Osteocyte (in vitro differentiated cells): ENCODE measurements around the gene ZNF692. TPM values are rescaled to one million over a fixed set of nuclear protein-coding genes. Genes with fewer than 3 reads are reported as not detected.

Source experiments
- DNase-seq: peaks from one replicate; pipeline ENCODE4 v3.0.0; 2021; ENCODE audit warnings: mixed read lengths; ENCODE audit not compliant: unreplicated experiment; ENCODE audit errors: extremely low spot score
- H3K27ac Mint-ChIP-seq: one replicate; pipeline ENCODE4 v1.8.0; 2021; ENCODE audit warnings: mild to moderate bottlenecking, mixed read lengths; ENCODE audit not compliant: unreplicated experiment
- H3K27me3 Mint-ChIP-seq: one replicate; pipeline ENCODE4 v1.8.0; 2021; ENCODE audit warnings: mixed read lengths; ENCODE audit not compliant: unreplicated experiment
- H3K36me3 Mint-ChIP-seq: one replicate; pipeline ENCODE4 v1.8.0; 2021; ENCODE audit warnings: mixed read lengths; ENCODE audit not compliant: unreplicated experiment
- H3K4me1 Mint-ChIP-seq: one replicate; pipeline ENCODE4 v1.8.0; 2021; ENCODE audit warnings: mixed read lengths; ENCODE audit not compliant: unreplicated experiment
- H3K4me3 Mint-ChIP-seq: one replicate; pipeline ENCODE4 v1.8.0; 2021; ENCODE audit warnings: mild to moderate bottlenecking, moderate library complexity, mixed read lengths; ENCODE audit not compliant: unreplicated experiment
- H3K9me3 Mint-ChIP-seq: one replicate; pipeline ENCODE4 v1.8.0; 2021; ENCODE audit warnings: mixed read lengths; ENCODE audit not compliant: unreplicated experiment
- CTCF ChIP-seq: fragments of 200-600 bp; sonication (generic); IDR thresholded peaks from 2 replicates; pipeline ENCODE4 v1.5.0; 2021; ENCODE audit warnings: antibody characterized with exemption, mild to moderate bottlenecking, moderate library complexity
- total RNA-seq: library from RNA; stranded (reverse); gene quantifications from 2 replicates; pipeline ENCODE4 v1.2.1, GENCODE V29; 2021

The ZNF692 gene
- total RNA-seq, 1 donor from 2014 or later: 39.9 TPM

GRCh38 chr1:248814351-248814750 is 44.5 kb downstream of the ZNF692 start:
- TF ChIP-seq CTCF: no peak
- Mint-ChIP-seq H3K27ac (no peak overlapping the region), H3K4me3 (no peak overlapping the region), H3K4me1 (peaks cover 17% of the 10 kb centered on the region), H3K36me3 (peaks cover 48% of the 10 kb centered on the region), H3K27me3 (no peaks in the 10 kb centered on the region), H3K9me3 (no peaks in the 10 kb centered on the region)
- peak; percentile 59 for DNase-seq

GRCh38 chr1:248813546-248813945 is 45.3 kb downstream of the ZNF692 start:
- Mint-ChIP-seq H3K4me1 (peaks cover 17% of the 10 kb centered on the region), H3K9me3 (no peaks in the 10 kb centered on the region), H3K27ac (no peak overlapping the region), H3K36me3 (peaks cover 45% of the 10 kb centered on the region), H3K4me3 (no peak overlapping the region), H3K27me3 (no peaks in the 10 kb centered on the region)
- DNase-seq: peak; percentile 78
- TF ChIP-seq CTCF: no peak

GRCh38 chr1:248812736-248813425 is 46.0 kb downstream of the ZNF692 start:
- Mint-ChIP-seq H3K36me3 (peaks cover 42% of the 10 kb centered on the region), H3K9me3 (no peaks in the 10 kb centered on the region), H3K4me1 (peaks cover 17% of the 10 kb centered on the region), H3K4me3 (no peak overlapping the region), H3K27me3 (no peaks in the 10 kb centered on the region), H3K27ac (no peak overlapping the region)
- no peak for DNase-seq
- no peak for TF ChIP-seq CTCF

GRCh38 chr1:248811514-248812490 is 47.1 kb downstream of the ZNF692 start:
- no peak for TF ChIP-seq CTCF
- Mint-ChIP-seq H3K27me3 (no peaks in the 10 kb centered on the region), H3K4me1 (peaks cover 17% of the 10 kb centered on the region), H3K4me3 (no peak overlapping the region), H3K9me3 (no peaks in the 10 kb centered on the region), H3K27ac (no peak overlapping the region), H3K36me3 (peaks cover 42% of the 10 kb centered on the region)
- DNase-seq: no peak
